ENCODE data around the gene MYL12A.
"Not testable (repeated sequence)": the region's sequence is repeated elsewhere in the genome, so short reads cannot be mapped to it uniquely, and the experiment has no call there.

The MYL12A gene

DNA sequence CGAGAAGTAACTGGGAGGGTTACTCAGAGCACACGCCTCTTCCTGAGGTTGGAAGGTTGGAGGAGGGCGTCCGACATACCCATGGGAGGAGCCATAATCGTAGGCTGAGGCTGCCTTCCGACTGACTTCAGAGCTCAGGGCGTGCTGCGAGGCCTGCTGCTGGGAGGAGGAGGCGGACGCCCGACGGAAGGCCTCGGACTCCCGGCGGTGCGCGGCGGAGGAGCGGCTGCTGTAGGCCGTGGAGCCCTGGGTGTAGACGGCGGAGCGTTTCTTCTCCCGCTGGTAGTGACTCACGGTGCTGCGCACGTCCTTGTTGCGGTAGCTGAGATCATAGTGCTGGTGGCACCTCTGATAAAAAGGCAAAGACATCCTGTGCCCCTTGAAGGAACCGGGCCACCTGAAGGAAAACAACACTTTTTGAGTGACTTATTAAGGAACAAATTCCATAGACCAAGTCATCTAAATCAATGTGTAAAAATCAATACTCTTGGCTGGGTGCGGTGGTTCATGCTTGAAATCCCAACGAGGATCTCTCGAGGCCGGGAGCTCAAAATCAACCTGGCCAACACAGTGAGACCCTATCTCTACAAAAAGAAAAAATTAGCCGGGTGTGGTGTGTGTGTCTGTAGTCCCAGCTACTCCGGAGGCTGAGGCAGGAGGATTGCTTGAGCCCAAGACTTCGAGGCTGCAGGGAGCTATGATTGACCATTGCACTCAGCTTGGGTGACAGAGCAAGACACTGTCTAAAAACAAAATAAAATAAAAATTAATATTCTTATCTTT is 32.6 kb upstream of the MYL12A start:
- no peaks in the 10 kb centered on the region for H3K9me3 ChIP-seq (ENCODE audit: control insufficient read depth, low read length)
- WGBS, 2 experiments (ENCODE audit: insufficient coverage in 2 of 2): 94 to 97% methylated on average over 29 to 30 of the region's 36 CpGs
- peaks cover 9% of the 10 kb centered on the region for H3K4me1 ChIP-seq (ENCODE audit: control insufficient read depth, insufficient read depth, low read length, poor library complexity, severe bottlenecking)
- no peak overlapping the region for H3K27ac ChIP-seq (ENCODE audit: low read depth, low read length, severe bottlenecking)
- H3K36me3 ChIP-seq (ENCODE audit: control insufficient read depth, insufficient read depth, low read length): no peaks in the 10 kb centered on the region
- no peak overlapping the region for H3K4me3 ChIP-seq (ENCODE audit: extremely low read depth, insufficient read depth, low read length, poor library complexity, severe bottlenecking)

DNA sequence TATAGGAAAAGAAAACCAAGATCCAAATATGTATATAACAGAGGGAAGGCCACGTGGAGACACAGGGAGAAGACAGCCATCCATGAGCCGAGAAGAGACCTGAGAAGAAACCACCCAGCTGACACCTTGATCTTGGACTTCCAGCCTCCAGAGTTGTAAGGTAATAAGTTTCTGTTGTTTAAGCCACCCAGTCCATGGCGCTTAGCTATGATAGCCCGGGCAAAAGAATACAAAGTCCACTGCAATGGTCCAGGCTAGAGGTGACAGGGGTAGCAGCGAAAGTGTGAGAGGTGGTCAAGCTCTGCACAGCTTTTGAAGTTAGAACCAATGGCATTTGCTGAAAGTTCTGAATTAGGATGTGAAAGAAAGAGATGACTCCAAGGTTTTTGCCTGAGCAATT is 30.6 kb upstream of the MYL12A start:
- peaks cover 6% of the 10 kb centered on the region for H3K4me1 ChIP-seq (ENCODE audit: control insufficient read depth, insufficient read depth, low read length, poor library complexity, severe bottlenecking)
- no peak overlapping the region for H3K4me3 ChIP-seq (ENCODE audit: extremely low read depth, insufficient read depth, low read length, poor library complexity, severe bottlenecking)
- H3K9me3 ChIP-seq (ENCODE audit: control insufficient read depth, low read length): no peaks in the 10 kb centered on the region
- no peak overlapping the region for H3K27ac ChIP-seq (ENCODE audit: low read depth, low read length, severe bottlenecking)
- 83 to 86% methylated on average over 4 to 5 of the region's 5 CpGs for WGBS, 2 experiments (ENCODE audit: insufficient coverage in 2 of 2)
- no peaks in the 10 kb centered on the region for H3K36me3 ChIP-seq (ENCODE audit: control insufficient read depth, insufficient read depth, low read length)

DNA sequence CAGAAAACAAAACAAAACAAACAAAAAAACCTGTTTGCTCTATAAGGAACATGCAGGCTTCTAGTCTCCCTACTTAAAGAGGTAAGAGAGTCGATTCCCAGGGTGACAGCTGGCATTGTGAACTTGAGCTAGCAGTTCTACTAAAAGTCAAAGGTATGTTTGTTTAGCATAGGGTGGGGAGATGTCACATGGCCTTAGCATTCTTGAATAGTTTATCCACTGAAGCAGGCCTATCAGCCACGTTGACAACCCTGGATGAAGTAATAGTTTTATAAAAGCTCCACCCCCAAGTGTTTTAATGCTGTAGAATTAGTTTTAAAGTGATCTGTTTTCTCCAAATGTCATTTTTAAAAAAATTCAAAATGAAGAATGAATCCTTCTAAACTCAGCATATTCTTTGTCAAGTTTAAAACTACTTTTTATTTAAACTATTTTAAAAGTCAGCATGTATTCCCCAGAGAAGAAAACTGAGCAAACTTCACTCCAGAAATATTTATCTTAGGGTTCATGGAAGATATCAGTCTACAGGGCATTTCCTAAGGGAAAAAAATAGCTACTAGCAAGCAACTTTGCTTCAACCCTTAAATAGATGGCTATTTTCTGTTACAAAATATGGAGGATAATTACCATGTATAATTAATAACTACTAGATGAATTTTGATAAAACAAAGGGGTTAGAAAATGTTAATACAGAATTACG is 29.5 kb upstream of the MYL12A start:
- Histone ChIP-seq H3K36me3 (ENCODE audit: control insufficient read depth, insufficient read depth, low read length) (no peaks in the 10 kb centered on the region), H3K4me3 (ENCODE audit: extremely low read depth, insufficient read depth, low read length, poor library complexity, severe bottlenecking) (no peak overlapping the region), H3K27ac (ENCODE audit: low read depth, low read length, severe bottlenecking) (no peak overlapping the region), H3K9me3 (ENCODE audit: control insufficient read depth, low read length) (no peaks in the 10 kb centered on the region), H3K4me1 (ENCODE audit: control insufficient read depth, insufficient read depth, low read length, poor library complexity, severe bottlenecking) (peaks cover 6% of the 10 kb centered on the region)
- WGBS, 2 experiments (ENCODE audit: insufficient coverage in 2 of 2): 89% methylated on average over 1 of the region's 3 CpGs

- no CpG with 5 or more reads among the region's 2 CpGs for WGBS, 2 experiments (ENCODE audit: insufficient coverage in 2 of 2)
- Histone ChIP-seq H3K4me1 (ENCODE audit: control insufficient read depth, insufficient read depth, low read length, poor library complexity, severe bottlenecking) (peaks cover 4% of the 10 kb centered on the region), H3K4me3 (ENCODE audit: extremely low read depth, insufficient read depth, low read length, poor library complexity, severe bottlenecking) (no peak overlapping the region), H3K36me3 (ENCODE audit: control insufficient read depth, insufficient read depth, low read length) (no peaks in the 10 kb centered on the region), H3K9me3 (ENCODE audit: control insufficient read depth, low read length) (no peaks in the 10 kb centered on the region), H3K27ac (ENCODE audit: low read depth, low read length, severe bottlenecking) (no peak overlapping the region)
These were observed 28.8 kb upstream of the MYL12A start for GRCh38 chr18:3218819-3219218.

- no peaks in the 10 kb centered on the region for H3K9me3 ChIP-seq (ENCODE audit: control insufficient read depth, low read length)
- H3K4me1 ChIP-seq (ENCODE audit: control insufficient read depth, insufficient read depth, low read length, poor library complexity, severe bottlenecking): peaks cover 3% of the 10 kb centered on the region
- 93 to 100% methylated on average over 2 to 6 of the region's 8 CpGs for WGBS, 2 experiments (ENCODE audit: insufficient coverage in 2 of 2)
- no peak overlapping the region for H3K27ac ChIP-seq (ENCODE audit: low read depth, low read length, severe bottlenecking)
- no peak overlapping the region for H3K4me3 ChIP-seq (ENCODE audit: extremely low read depth, insufficient read depth, low read length, poor library complexity, severe bottlenecking)
- H3K36me3 ChIP-seq (ENCODE audit: control insufficient read depth, insufficient read depth, low read length): no peaks in the 10 kb centered on the region
These were observed 28.4 kb upstream of the MYL12A start for GRCh38 chr18:3219241-3219630.

DNA sequence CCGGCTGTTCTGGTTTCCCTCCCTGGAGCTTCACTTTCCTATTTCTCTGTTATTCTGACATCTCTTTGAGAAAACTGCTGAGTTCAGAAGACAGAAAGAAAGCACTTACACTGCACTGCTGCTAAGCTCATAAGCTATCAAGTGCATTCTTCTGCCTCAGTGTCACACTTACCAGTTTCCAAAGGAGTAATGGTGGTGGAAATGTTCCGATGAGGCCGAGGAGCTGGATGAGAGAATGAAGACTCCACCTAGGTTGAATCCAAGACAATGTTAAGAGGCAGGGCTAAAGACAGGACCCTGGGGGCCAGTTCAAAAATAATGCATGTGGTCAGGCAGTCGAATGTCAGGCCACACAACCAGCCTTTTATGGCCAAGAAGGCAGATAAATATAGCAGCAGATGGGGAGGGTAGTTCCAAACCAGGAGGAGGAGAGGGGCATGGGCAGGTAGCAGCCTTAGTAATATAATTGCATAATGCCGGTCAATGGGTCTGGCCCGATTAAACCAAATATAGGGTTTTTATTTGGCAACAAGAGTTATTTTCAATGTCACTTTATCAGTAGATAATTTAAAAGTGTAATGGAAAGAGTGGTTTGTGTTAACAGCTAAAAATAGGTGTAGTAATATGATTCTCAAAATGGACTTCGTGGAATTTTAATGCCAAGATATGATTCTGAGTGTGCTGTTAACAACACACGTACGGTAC is 27.8 kb upstream of the MYL12A start, which contains the start of gene MYOM1:
Gene MYOM1 (minus strand): TSS at position 338 of the 705 bp plus-strand sequence. CDS start 4,745 bp downstream, outside the sequence.
- Histone ChIP-seq H3K36me3 (ENCODE audit: control insufficient read depth, insufficient read depth, low read length) (no peaks in the 10 kb centered on the region), H3K4me1 (ENCODE audit: control insufficient read depth, insufficient read depth, low read length, poor library complexity, severe bottlenecking) (peaks cover 3% of the 10 kb centered on the region), H3K9me3 (ENCODE audit: control insufficient read depth, low read length) (no peaks in the 10 kb centered on the region), H3K27ac (ENCODE audit: low read depth, low read length, severe bottlenecking) (no peak within 1 kb of the TSS), H3K4me3 (ENCODE audit: extremely low read depth, insufficient read depth, low read length, poor library complexity, severe bottlenecking) (no peak within 1 kb of the TSS)
- 95 to 97% methylated on average over 5 to 7 of the region's 9 CpGs for WGBS, 2 experiments (ENCODE audit: insufficient coverage in 2 of 2)

DNA sequence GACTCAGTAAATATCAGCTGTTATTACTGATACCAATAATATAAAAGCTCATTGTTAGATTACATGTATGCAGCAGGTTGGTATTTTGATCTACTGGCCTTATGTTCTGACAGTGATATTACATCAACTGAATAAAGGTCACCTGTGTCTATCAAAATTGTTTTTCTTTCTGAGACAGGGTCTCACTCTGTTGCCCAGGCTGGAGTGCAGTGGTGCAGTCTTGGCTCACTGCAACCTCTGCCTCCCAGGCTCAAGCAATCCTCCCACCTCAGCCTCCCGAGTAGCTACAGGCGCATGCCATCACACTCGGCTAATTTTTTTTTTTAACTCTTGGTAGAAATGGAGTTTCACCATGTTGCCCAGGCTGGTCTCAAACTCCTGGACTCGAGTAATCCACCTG is 26.7 kb upstream of the MYL12A start:
- H3K9me3 ChIP-seq (ENCODE audit: control insufficient read depth, low read length); H3K4me1 ChIP-seq (ENCODE audit: control insufficient read depth, insufficient read depth, low read length, poor library complexity, severe bottlenecking); H3K36me3 ChIP-seq (ENCODE audit: control insufficient read depth, insufficient read depth, low read length); H3K4me3 ChIP-seq (ENCODE audit: extremely low read depth, insufficient read depth, low read length, poor library complexity, severe bottlenecking); H3K27ac ChIP-seq (ENCODE audit: low read depth, low read length, severe bottlenecking): not testable (repeated sequence)
- WGBS, 2 experiments (ENCODE audit: insufficient coverage in 2 of 2): 95 to 100% methylated on average over 4 of the region's 4 CpGs

GRCh38 chr18:3221496-3221895 is 26.1 kb upstream of the MYL12A start:
- Histone ChIP-seq H3K4me1 (ENCODE audit: control insufficient read depth, insufficient read depth, low read length, poor library complexity, severe bottlenecking) (peaks cover 3% of the 10 kb centered on the region), H3K4me3 (ENCODE audit: extremely low read depth, insufficient read depth, low read length, poor library complexity, severe bottlenecking) (no peak overlapping the region), H3K36me3 (ENCODE audit: control insufficient read depth, insufficient read depth, low read length) (no peaks in the 10 kb centered on the region), H3K27ac (ENCODE audit: low read depth, low read length, severe bottlenecking) (no peak overlapping the region), H3K9me3 (ENCODE audit: control insufficient read depth, low read length) (no peaks in the 10 kb centered on the region)
- 93 to 100% methylated on average over 5 of the region's 6 CpGs for WGBS, 2 experiments (ENCODE audit: insufficient coverage in 2 of 2)

DNA sequence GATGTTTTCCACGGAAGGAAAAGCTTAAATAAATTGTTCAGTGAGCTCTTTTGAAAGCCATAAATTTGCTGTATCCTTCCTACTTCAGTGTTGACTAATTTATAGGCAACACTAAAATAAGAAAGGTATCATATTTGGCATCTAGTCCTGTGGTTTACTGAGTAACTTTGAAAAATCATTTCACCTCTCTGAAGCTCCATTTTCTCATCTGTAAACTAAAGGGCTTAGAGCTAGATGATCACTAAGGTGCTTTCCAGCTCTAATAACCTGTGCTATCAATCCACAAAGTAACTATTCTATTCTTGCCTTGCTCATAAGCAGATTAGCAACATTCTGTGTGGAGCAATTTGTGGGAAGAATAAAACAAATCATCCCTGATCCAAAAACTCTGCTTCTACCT is 24.2 kb upstream of the MYL12A start:
- no CpG with 5 or more reads among the region's 1 CpG for WGBS, 2 experiments (ENCODE audit: insufficient coverage in 2 of 2)
- Histone ChIP-seq H3K27ac (ENCODE audit: low read depth, low read length, severe bottlenecking) (no peak overlapping the region), H3K36me3 (ENCODE audit: control insufficient read depth, insufficient read depth, low read length) (no peaks in the 10 kb centered on the region), H3K4me1 (ENCODE audit: control insufficient read depth, insufficient read depth, low read length, poor library complexity, severe bottlenecking) (peaks cover 3% of the 10 kb centered on the region), H3K4me3 (ENCODE audit: extremely low read depth, insufficient read depth, low read length, poor library complexity, severe bottlenecking) (no peak overlapping the region), H3K9me3 (ENCODE audit: control insufficient read depth, low read length) (no peaks in the 10 kb centered on the region)

- no peak overlapping the region for H3K4me3 ChIP-seq (ENCODE audit: extremely low read depth, insufficient read depth, low read length, poor library complexity, severe bottlenecking)
- 75 to 83% methylated on average over 1 to 2 of the region's 3 CpGs for WGBS, 2 experiments (ENCODE audit: insufficient coverage in 2 of 2)
- no peaks in the 10 kb centered on the region for H3K9me3 ChIP-seq (ENCODE audit: control insufficient read depth, low read length)
- H3K4me1 ChIP-seq (ENCODE audit: control insufficient read depth, insufficient read depth, low read length, poor library complexity, severe bottlenecking): peaks cover 3% of the 10 kb centered on the region
- no peaks in the 10 kb centered on the region for H3K36me3 ChIP-seq (ENCODE audit: control insufficient read depth, insufficient read depth, low read length)
- H3K27ac ChIP-seq (ENCODE audit: low read depth, low read length, severe bottlenecking): no peak overlapping the region
These were observed 23.4 kb upstream of the MYL12A start for GRCh38 chr18:3224223-3224622.
